ENCODE results near the gene EXOSC1.
"Not testable (repeated sequence)": the region's sequence is repeated elsewhere in the genome, so short reads cannot be mapped to it uniquely, and the experiment has no call there.

The EXOSC1 gene

GRCh38 chr10:97445722-97446639 lies at the start of gene EXOSC1, which contains the start of gene ZDHHC16:
EXOSC1 (minus strand) TSS chr10:97446006; CDS start chr10:97445985, 21 bp downstream.
ZDHHC16 (plus strand) TSS chr10:97446175; CDS start chr10:97451676, 5,501 bp downstream.
- peak; percentile 90 for DNase-seq

- no peak for DNase-seq
These were observed 49.2 kb upstream of the EXOSC1 start for GRCh38 chr10:97494863-97495506.

- DNase-seq = no peak
These were observed 48.3 kb upstream of the EXOSC1 start for GRCh38 chr10:97494151-97494550.

- DNase-seq = no peak
These were observed 44.8 kb upstream of the EXOSC1 start for GRCh38 chr10:97490592-97490991.

GRCh38 chr10:97485647-97486281 lies 40.0 kb upstream of the EXOSC1 start:
- no peak for DNase-seq

GRCh38 chr10:97483921-97484320 lies 38.1 kb upstream of the EXOSC1 start:
- DNase-seq = no peak

- DNase-seq = no peak
These were observed 37.7 kb upstream of the EXOSC1 start for GRCh38 chr10:97483506-97483905.

- DNase-seq = no peak
These were observed 36.6 kb upstream of the EXOSC1 start for GRCh38 chr10:97482381-97482780.

- no peak for DNase-seq
These were observed 35.3 kb upstream of the EXOSC1 start for GRCh38 chr10:97481071-97481470.

- DNase-seq = no peak
These were observed 34.1 kb upstream of the EXOSC1 start for GRCh38 chr10:97479939-97480338.

- not testable (repeated sequence) for DNase-seq
These were observed 33.6 kb upstream of the EXOSC1 start for GRCh38 chr10:97479410-97479809.

- DNase-seq = no peak
These were observed 30.3 kb upstream of the EXOSC1 start for GRCh38 chr10:97475936-97476594.

- DNase-seq = no peak
These were observed 29.1 kb upstream of the EXOSC1 start for GRCh38 chr10:97474918-97475317.

GRCh38 chr10:97468781-97469180 lies 23.0 kb upstream of the EXOSC1 start:
- DNase-seq = not testable (repeated sequence)

GRCh38 chr10:97468162-97468561 lies 22.4 kb upstream of the EXOSC1 start:
- no peak for DNase-seq

- DNase-seq = no peak
These were observed 20.9 kb upstream of the EXOSC1 start for GRCh38 chr10:97466755-97467154.

GRCh38 chr10:97465982-97466381 lies 20.2 kb upstream of the EXOSC1 start:
- no peak for DNase-seq

- DNase-seq = no peak
These were observed 18.4 kb upstream of the EXOSC1 start for GRCh38 chr10:97464226-97464625.

- no peak for DNase-seq
These were observed 17.7 kb upstream of the EXOSC1 start for GRCh38 chr10:97463363-97464132.

- no peak for DNase-seq
These were observed 16.5 kb upstream of the EXOSC1 start for GRCh38 chr10:97462309-97462708.

- no peak for DNase-seq
These were observed 14.1 kb upstream of the EXOSC1 start for GRCh38 chr10:97459933-97460332.

GRCh38 chr10:97459111-97459510 lies 13.3 kb upstream of the EXOSC1 start:
- no peak for DNase-seq

Measured in stimulated activated CD4-positive, alpha-beta T cell treated with anti-CD3 and anti-CD28 coated beads, Interleukin-4, amount 100 ng/mL, for 1 hour (primary cell).